Ectodermal cell (in vitro differentiated cells): Measurements from ENCODE around the gene CRTC2.

Source experiments
- H3K27ac ChIP-seq: 2 replicates; pipeline ENCODE4 v1.7.0; 2013; ENCODE audit warnings: mild to moderate bottlenecking, low read depth, low read length; ENCODE audit not compliant: insufficient read depth, poor library complexity, severe bottlenecking
- H3K27me3 ChIP-seq: 2 replicates; pipeline ENCODE4 v1.7.0; 2013; ENCODE audit warnings: mild to moderate bottlenecking, low read length; ENCODE audit not compliant: insufficient read depth, control insufficient read depth, poor library complexity, severe bottlenecking
- H3K36me3 ChIP-seq: one replicate; pipeline ENCODE4 v1.7.0; 2013; ENCODE audit warnings: low read length; ENCODE audit not compliant: control insufficient read depth, insufficient read depth
- H3K4me1 ChIP-seq: one replicate; pipeline ENCODE4 v1.7.0; 2013; ENCODE audit warnings: low read length; ENCODE audit not compliant: control insufficient read depth, insufficient read depth
- H3K4me3 ChIP-seq: 2 replicates; pipeline ENCODE4 v1.7.0; 2013; ENCODE audit warnings: low read depth, low read length, control low read depth; ENCODE audit not compliant: insufficient read depth
- H3K9me3 ChIP-seq: 2 replicates; pipeline ENCODE4 v1.7.0; 2013; ENCODE audit warnings: mild to moderate bottlenecking, low read length, moderate library complexity; ENCODE audit not compliant: control insufficient read depth
- WGBS, 2 experiments: methylation state at CpG; one replicate each; pipeline ENCODE4 v1.1.7; 2013; ENCODE audit warnings: missing lambda C conversion rate in 2 of 2; 5-methylcytosine and 5-hydroxymethylcytosine counted together

The CRTC2 gene

GRCh38 chr1:153951183-153951582 lies 7.2 kb downstream of the CRTC2 start:
- H3K36me3 ChIP-seq, result peaks cover 21% of the 10 kb centered on the region

GRCh38 chr1:153946622-153947241 lies 11.7 kb downstream of the CRTC2 start, which contains the start of gene DENND4B:
Gene DENND4B (minus strand): TSS chr1:153946718. CDS start chr1:153944374, 2,344 bp downstream.
- peaks cover 11% of the 10 kb centered on the region for H3K36me3 ChIP-seq
- H3K27ac ChIP-seq, result no peak within 1 kb of the TSS
- 12 to 13% methylated on average over 28 of the region's 28 CpGs for WGBS, 2 experiments

More at GRCh38 chr1:153951183-153951582, 7.2 kb downstream of the CRTC2 start:
- no peaks in the 10 kb centered on the region for H3K9me3 ChIP-seq
- H3K4me3 ChIP-seq, result no peak overlapping the region
- H3K27me3 ChIP-seq, result no peaks in the 10 kb centered on the region
- WGBS, 2 experiments, result 96 to 97% methylated on average over 11 of the region's 11 CpGs
- H3K27ac ChIP-seq, result no peak overlapping the region
- no peaks in the 10 kb centered on the region for H3K4me1 ChIP-seq

GRCh38 chr1:153945795-153946621 lies 12.4 kb downstream of the CRTC2 start:
- H3K36me3 ChIP-seq, result peaks cover 4% of the 10 kb centered on the region
- H3K4me1 ChIP-seq, result no peaks in the 10 kb centered on the region
- WGBS, 2 experiments, result 0% methylated on average over 95 of the region's 95 CpGs
- H3K9me3 ChIP-seq, result no peaks in the 10 kb centered on the region
- H3K4me3 ChIP-seq, result peak overlapping the region; percentile 80
- H3K27me3 ChIP-seq, result no peaks in the 10 kb centered on the region
- H3K27ac ChIP-seq, result no peak overlapping the region

More at GRCh38 chr1:153946622-153947241, 11.7 kb downstream of the CRTC2 start, which contains the start of gene DENND4B:
- H3K4me3 ChIP-seq, result peak within 1 kb of the TSS; percentile 80
- H3K4me1 ChIP-seq, result no peaks in the 10 kb centered on the region
- H3K27me3 ChIP-seq, result no peaks in the 10 kb centered on the region
- H3K9me3 ChIP-seq, result no peaks in the 10 kb centered on the region

GRCh38 chr1:153945131-153945794 lies 13.1 kb downstream of the CRTC2 start:
- H3K36me3 ChIP-seq, result peaks cover 4% of the 10 kb centered on the region

GRCh38 chr1:153944827-153945117 lies 13.6 kb downstream of the CRTC2 start:
- Histone ChIP-seq H3K36me3 (peaks cover 4% of the 10 kb centered on the region), H3K27ac (no peak overlapping the region), H3K4me3 (no peak overlapping the region), H3K4me1 (no peaks in the 10 kb centered on the region), H3K9me3 (no peaks in the 10 kb centered on the region), H3K27me3 (no peaks in the 10 kb centered on the region)
- 91 to 92% methylated on average over 3 of the region's 3 CpGs for WGBS, 2 experiments

More at GRCh38 chr1:153945131-153945794, 13.1 kb downstream of the CRTC2 start:
- 69% methylated on average over 12 of the region's 12 CpGs for WGBS, 2 experiments
- peak overlapping the region; percentile 80 for H3K4me3 ChIP-seq
- no peak overlapping the region for H3K27ac ChIP-seq
- H3K27me3 ChIP-seq, result no peaks in the 10 kb centered on the region
- H3K9me3 ChIP-seq, result no peaks in the 10 kb centered on the region
- H3K4me1 ChIP-seq, result no peaks in the 10 kb centered on the region

- Histone ChIP-seq H3K27ac (no peak overlapping the region), H3K4me1 (no peaks in the 10 kb centered on the region), H3K9me3 (no peaks in the 10 kb centered on the region), H3K36me3 (peaks cover 4% of the 10 kb centered on the region), H3K4me3 (no peak overlapping the region), H3K27me3 (no peaks in the 10 kb centered on the region)
- WGBS, 2 experiments, result 93 to 95% methylated on average over 15 of the region's 15 CpGs
These were observed 14.2 kb downstream of the CRTC2 start for GRCh38 chr1:153944005-153944826.

GRCh38 chr1:153942766-153943549 lies 15.5 kb downstream of the CRTC2 start:
- Histone ChIP-seq H3K27me3 (no peaks in the 10 kb centered on the region), H3K36me3 (peaks cover 1% of the 10 kb centered on the region), H3K27ac (no peak overlapping the region), H3K9me3 (no peaks in the 10 kb centered on the region), H3K4me1 (no peaks in the 10 kb centered on the region), H3K4me3 (no peak overlapping the region)
- 92 to 94% methylated on average over 11 of the region's 11 CpGs for WGBS, 2 experiments

GRCh38 chr1:153941826-153942725 lies 16.3 kb downstream of the CRTC2 start:
- H3K27me3 ChIP-seq, result no peaks in the 10 kb centered on the region
- H3K9me3 ChIP-seq, result no peaks in the 10 kb centered on the region
- H3K27ac ChIP-seq, result no peak overlapping the region
- no peaks in the 10 kb centered on the region for H3K36me3 ChIP-seq
- WGBS, 2 experiments, result 96% methylated on average over 34 of the region's 34 CpGs
- no peaks in the 10 kb centered on the region for H3K4me1 ChIP-seq
- H3K4me3 ChIP-seq, result no peak overlapping the region
